HG03378 (cell line): Measurements from ENCODE around the gene RPL11.
A peak's percentile ranks its signal among the peaks of the same experiment; 100 is the strongest.
"Not testable (repeated sequence)": the region's sequence is repeated elsewhere in the genome, so short reads cannot be mapped to it uniquely, and the experiment has no call there.

Experiments used
- ATAC-seq: cut with Tn5 transposase; IDR thresholded peaks from one replicate; pipeline ENCODE4 v1.9.1; 2021; ENCODE audit warnings: mild to moderate bottlenecking, moderate library complexity; ENCODE audit not compliant: unreplicated experiment

Gene RPL11

DNA sequence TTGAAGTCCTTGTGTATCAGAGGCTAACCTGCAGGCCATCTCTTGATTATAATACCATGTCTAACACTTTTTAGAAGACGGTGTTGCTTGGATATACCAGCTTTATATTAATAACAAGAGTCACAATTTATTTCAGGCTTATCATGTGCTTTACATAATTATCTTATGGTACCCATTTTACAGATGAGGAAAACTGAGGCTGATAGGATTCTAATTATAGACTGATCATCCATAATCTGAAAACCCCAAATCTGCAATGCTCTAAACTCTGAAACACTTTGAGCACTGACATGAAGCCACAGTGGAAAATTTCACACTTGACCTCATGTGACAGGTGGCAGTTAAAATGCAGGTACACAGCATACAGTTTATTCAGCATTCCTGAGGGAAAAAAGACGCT is 7.2 kb upstream of the RPL11 start:
- no peak for ATAC-seq

GRCh38 chr1:23685197-23685596 is 6.4 kb upstream of the RPL11 start:
- not testable (repeated sequence) for ATAC-seq

- ATAC-seq: not testable (repeated sequence)
These were observed 3.9 kb upstream of the RPL11 start for GRCh38 chr1:23687680-23688079.

- ATAC-seq: not testable (repeated sequence)
These were observed 3.3 kb upstream of the RPL11 start for GRCh38 chr1:23688281-23688680.

- no peak for ATAC-seq
These were observed 784 bp downstream of the RPL11 start for GRCh38 chr1:23692308-23692871.

GRCh38 chr1:23693599-23693998 is 2.0 kb downstream of the RPL11 start:
- no peak for ATAC-seq

- no peak for ATAC-seq
These were observed 2.8 kb downstream of the RPL11 start for GRCh38 chr1:23694371-23694770.

GRCh38 chr1:23695667-23696066 is 4.1 kb downstream of the RPL11 start:
- no peak for ATAC-seq

GRCh38 chr1:23696335-23696989 is 4.9 kb downstream of the RPL11 start:
- ATAC-seq: no peak

DNA sequence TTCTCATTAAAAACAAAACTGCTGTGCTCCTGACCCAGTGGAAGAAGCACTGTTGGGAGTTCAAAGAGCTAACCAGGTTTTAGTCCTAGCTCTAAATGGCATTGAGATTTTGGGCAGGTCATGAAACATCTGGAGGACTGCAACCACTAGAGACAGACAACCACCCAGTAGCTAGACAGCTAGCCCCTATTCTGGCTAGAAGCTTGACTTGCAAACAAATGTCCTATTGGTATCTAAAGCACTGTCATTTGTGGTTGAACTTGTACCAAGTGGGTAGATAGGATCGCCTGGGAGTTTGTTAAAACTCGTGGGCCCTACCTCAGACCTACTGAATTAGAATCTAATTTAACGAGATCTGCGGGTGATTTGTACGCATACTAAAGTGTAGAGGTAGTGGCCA is 6.9 kb downstream of the RPL11 start:
- ATAC-seq: no peak

- ATAC-seq: no peak
These were observed 7.9 kb downstream of the RPL11 start for GRCh38 chr1:23699280-23700179.

- no peak for ATAC-seq
These were observed 9.7 kb downstream of the RPL11 start for GRCh38 chr1:23701310-23701709.

GRCh38 chr1:23701996-23702395 is 10.4 kb downstream of the RPL11 start:
- no peak for ATAC-seq

GRCh38 chr1:23704834-23705495 is 13.4 kb downstream of the RPL11 start:
- no peak for ATAC-seq

DNA sequence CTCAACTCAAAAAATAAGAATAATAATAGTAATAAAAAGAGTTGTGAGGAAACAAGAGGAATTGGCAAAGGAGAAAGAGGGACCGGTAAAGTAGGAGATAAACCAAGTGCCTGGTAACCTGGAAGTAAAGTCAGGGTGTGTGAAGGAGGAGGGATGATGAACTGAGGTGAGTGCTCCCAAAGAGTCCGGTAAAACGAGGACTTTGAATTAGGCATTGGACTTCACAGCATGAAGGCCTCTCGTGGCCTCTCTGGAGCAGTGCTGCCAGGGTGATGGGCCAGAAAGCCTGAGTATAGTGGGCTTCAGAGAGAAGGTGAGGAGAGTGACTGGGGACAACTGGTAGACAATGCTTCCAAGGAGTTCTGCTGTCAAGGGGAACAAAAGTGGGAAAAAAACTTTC is 17.6 kb downstream of the RPL11 start:
- ATAC-seq: no peak

DNA sequence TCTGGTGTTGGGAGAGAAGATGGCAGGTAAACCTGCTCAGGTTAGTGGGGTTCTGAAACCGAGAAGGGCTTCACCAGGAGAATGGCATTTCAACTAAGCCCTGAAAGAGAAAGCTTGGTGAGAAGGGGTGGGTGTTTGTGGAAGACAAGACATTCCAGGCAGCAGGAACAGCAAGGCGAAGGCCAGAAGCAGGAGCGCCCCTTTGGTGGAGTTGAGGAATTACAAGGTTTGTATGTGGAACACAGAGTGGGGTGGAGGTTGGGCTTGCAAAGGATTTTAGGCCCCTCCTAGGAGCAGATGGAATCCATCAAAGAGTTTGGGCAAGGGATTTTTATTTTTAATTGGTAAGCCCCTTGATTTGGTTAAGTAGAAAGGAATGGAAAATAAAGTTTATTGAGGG is 26.9 kb downstream of the RPL11 start:
- no peak for ATAC-seq

DNA sequence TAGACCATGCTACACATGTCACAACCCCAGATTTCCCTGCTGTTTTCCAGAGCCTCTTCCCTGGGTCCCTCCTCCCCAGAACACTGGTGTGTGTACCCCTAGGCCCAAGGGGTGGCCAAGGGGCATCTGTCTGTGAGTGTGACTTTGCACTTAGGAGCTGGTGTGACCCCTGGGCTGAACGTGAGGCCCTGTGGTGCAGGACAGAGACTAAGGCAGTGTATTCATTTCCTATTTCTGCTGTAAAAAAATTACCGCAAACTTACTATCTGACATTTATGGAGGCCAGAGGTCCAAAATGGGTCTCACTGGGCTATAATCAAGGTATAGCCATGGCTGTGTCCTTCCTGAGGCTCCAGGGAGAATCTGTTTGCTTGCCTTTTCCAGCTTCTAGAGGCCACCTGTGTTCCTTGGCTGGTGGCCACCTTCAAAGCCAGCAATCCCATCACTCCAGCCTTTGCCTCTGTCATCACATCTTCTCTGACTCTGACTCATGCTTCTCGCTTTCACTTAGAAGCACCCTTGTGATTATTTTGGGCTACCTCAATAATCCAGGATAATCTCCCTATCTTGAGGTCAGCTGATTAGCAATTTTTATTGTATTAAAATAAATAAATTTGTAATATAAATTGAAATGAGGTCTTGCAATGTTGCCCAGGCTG is 27.7 kb downstream of the RPL11 start:
- no peak for ATAC-seq

DNA sequence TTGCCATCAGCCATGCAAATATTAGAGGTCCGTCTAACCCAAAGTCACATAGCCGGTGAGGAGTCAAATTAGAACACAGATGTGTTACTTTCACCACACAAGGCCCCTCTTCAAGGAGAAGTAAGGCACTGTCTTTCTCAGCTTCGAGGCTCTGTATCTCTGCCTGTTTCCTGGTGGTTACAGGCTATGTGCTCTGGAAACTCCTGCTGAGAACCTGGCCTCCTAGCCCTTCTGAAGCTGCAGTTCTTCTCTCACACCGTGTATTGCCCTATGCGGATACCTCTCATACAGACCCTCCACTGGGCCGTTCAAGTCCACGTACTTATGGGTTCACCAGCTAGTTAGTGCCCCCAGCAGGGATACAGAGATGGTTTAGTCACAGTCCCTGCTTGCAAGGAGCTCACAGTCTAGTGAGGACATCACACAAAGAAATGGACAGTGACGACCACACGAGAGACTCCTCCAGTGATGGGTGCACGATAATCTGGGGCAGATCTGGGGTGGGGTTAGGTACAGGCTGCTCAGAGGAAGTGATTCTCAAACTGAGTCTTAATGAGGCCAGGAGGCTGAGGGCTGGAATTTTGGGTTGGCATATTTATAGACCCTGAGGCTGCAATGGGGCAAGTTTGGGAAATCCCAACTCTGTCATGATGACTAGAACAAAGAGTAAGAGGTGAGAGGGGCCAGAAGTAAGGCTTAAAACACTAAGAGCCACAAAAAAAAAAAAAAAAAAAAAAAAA is 28.8 kb downstream of the RPL11 start:
- ATAC-seq: peak; percentile 44

DNA sequence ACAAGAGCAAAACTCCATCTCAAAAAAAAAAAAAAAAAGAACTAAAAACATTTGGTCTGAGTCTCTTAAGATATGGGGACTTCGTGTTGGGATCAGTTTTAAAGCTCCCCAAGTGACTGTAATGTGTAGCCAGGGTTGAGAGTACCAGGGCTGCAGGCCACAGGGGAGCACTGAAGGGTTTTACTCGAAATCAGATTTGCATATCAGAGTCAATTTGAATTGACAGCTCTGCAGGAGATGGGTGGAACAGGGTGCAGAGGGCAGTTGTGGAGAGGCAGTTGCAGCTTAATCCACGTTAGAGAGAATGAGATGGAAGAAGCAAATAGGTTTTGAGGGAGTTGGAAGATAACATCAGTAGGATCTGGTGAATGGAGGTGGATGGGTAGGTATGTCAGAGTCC is 31.0 kb downstream of the RPL11 start:
- no peak for ATAC-seq

GRCh38 chr1:23726686-23727085 is 35.1 kb downstream of the RPL11 start:
- ATAC-seq: no peak
